HAP-1 (cell line): ENCODE data around the gene TNNI2.

Experiments used
- DNase-seq, 2 experiments: peaks; one replicate each; pipeline ENCODE4 v3.0.0-alpha.2; 2016 to 2020; ENCODE audit warnings: low spot score in 2 of 2
- H3K27me3 ChIP-seq: fragments of 250-450 bp; sonication (Bioruptor Pico); 2 replicates; pipeline ENCODE4 v1.5.1; 2020; ENCODE audit warnings: low read depth, mild to moderate bottlenecking, moderate library complexity
- H3K36me3 ChIP-seq: fragments of 250-450 bp; sonication (Bioruptor Pico); replicated peaks from 2 replicates; pipeline ENCODE4 v1.5.1; 2020; ENCODE audit warnings: mild to moderate bottlenecking
- H3K4me1 ChIP-seq: fragments of 250-450 bp; sonication (Bioruptor Pico); 2 replicates; pipeline ENCODE4 v1.5.1; 2020; ENCODE audit warnings: mild to moderate bottlenecking
- H3K4me3 ChIP-seq: fragments of 250-450 bp; sonication (Bioruptor Pico); 2 replicates; pipeline ENCODE4 v1.5.1; 2020; ENCODE audit warnings: mild to moderate bottlenecking, moderate library complexity
- H3K9me3 ChIP-seq: fragments of 250-450 bp; sonication (Bioruptor Pico); 2 replicates; pipeline ENCODE4 v1.5.1; 2020; ENCODE audit warnings: mild to moderate bottlenecking, moderate library complexity
- in situ Hi-C: fragments of 300-500 bp; cut with MboI; formaldehyde crosslinking; loops from 3 replicates; pipeline ENCODE4 v1.14.3; 2020; ENCODE audit warnings: low sequenced_read_pairs, inconsistent platforms, mixed read lengths

Gene TNNI2

GRCh38 chr11:1861435-1862411 lies 22.9 kb downstream of the TNNI2 start:
- DNase-seq: no peak
- in situ Hi-C loops: loop anchor here (25.0 kb wide), 1 partner anchor 301 kb away; the partner anchor contains the start of genes INS and TH
- Histone ChIP-seq H3K4me1 (no peaks in the 10 kb centered on the region), H3K4me3 (no peak overlapping the region), H3K9me3 (no peaks in the 10 kb centered on the region), H3K36me3 (no peaks in the 10 kb centered on the region), H3K27me3 (no peaks in the 10 kb centered on the region; the same call in 1 of the 2 replicates)

- H3K27me3 ChIP-seq: no peaks in the 10 kb centered on the region; the same call in 1 of the 2 replicates
Observed at GRCh38 chr11:1862588-1863351, 24.0 kb downstream of the TNNI2 start.

GRCh38 chr11:1863352-1864216 lies 24.8 kb downstream of the TNNI2 start:
- peaks cover under 1% of the 10 kb centered on the region; the same call in 1 of the 2 replicates for H3K27me3 ChIP-seq
- no peaks in the 10 kb centered on the region for H3K9me3 ChIP-seq
- no peak overlapping the region for H3K4me3 ChIP-seq
- H3K4me1 ChIP-seq: no peaks in the 10 kb centered on the region
- DNase-seq: peak; percentile 7 to 73
- in situ Hi-C loops: loop anchor here (25.0 kb wide), 1 partner anchor 299 kb away; the partner anchor contains the start of genes INS and TH
- H3K36me3 ChIP-seq: no peaks in the 10 kb centered on the region

More at GRCh38 chr11:1862588-1863351, 24.0 kb downstream of the TNNI2 start:
- DNase-seq: no peak
- in situ Hi-C loops: loop anchor here (25.0 kb wide), 1 partner anchor 300 kb away; the partner anchor contains the start of genes INS and TH
- Histone ChIP-seq H3K4me3 (no peak overlapping the region), H3K36me3 (no peaks in the 10 kb centered on the region), H3K9me3 (no peaks in the 10 kb centered on the region), H3K4me1 (no peaks in the 10 kb centered on the region)

- no peak for DNase-seq
- Histone ChIP-seq H3K4me1 (no peaks in the 10 kb centered on the region), H3K36me3 (no peaks in the 10 kb centered on the region), H3K9me3 (no peaks in the 10 kb centered on the region), H3K27me3 (peaks cover 5% of the 10 kb centered on the region; the same call in 1 of the 2 replicates), H3K4me3 (no peak overlapping the region)
- in situ Hi-C loops: loop anchor here (25.0 kb wide), 1 partner anchor 298 kb away; the partner anchor contains the start of genes INS and TH
Observed at GRCh38 chr11:1864231-1864630, 25.4 kb downstream of the TNNI2 start.

GRCh38 chr11:1864831-1865665 lies 26.3 kb downstream of the TNNI2 start:
- no peak for DNase-seq
- H3K4me1 ChIP-seq: no peaks in the 10 kb centered on the region
- peaks cover 12% of the 10 kb centered on the region; the same call in 1 of the 2 replicates for H3K27me3 ChIP-seq
- H3K36me3 ChIP-seq: no peaks in the 10 kb centered on the region
- no peaks in the 10 kb centered on the region for H3K9me3 ChIP-seq
- H3K4me3 ChIP-seq: no peak overlapping the region
- in situ Hi-C loops: loop anchor here (25.0 kb wide), 1 partner anchor 297 kb away; the partner anchor contains the start of genes INS and TH

GRCh38 chr11:1866226-1866625 lies 27.4 kb downstream of the TNNI2 start:
- DNase-seq: no peak
- in situ Hi-C loops: loop anchor here (25.0 kb wide), 1 partner anchor 296 kb away; the partner anchor contains the start of genes INS and TH

GRCh38 chr11:1866776-1867175 lies 28.0 kb downstream of the TNNI2 start:
- Histone ChIP-seq H3K36me3 (no peaks in the 10 kb centered on the region), H3K4me3 (no peak overlapping the region), H3K4me1 (no peaks in the 10 kb centered on the region), H3K27me3 (peaks cover 26% of the 10 kb centered on the region; the same call in 1 of the 2 replicates), H3K9me3 (no peaks in the 10 kb centered on the region)
- in situ Hi-C loops: loop anchor here (25.0 kb wide), 1 partner anchor 296 kb away; the partner anchor contains the start of genes INS and TH
- no peak for DNase-seq

More at GRCh38 chr11:1866226-1866625, 27.4 kb downstream of the TNNI2 start:
- Histone ChIP-seq H3K9me3 (no peaks in the 10 kb centered on the region), H3K4me3 (no peak overlapping the region), H3K36me3 (no peaks in the 10 kb centered on the region), H3K27me3 (peaks cover 24% of the 10 kb centered on the region; the same call in 1 of the 2 replicates), H3K4me1 (no peaks in the 10 kb centered on the region)

GRCh38 chr11:1867381-1867780 lies 28.6 kb downstream of the TNNI2 start:
- H3K27me3 ChIP-seq: peaks cover 26% of the 10 kb centered on the region; the same call in 1 of the 2 replicates
- no peaks in the 10 kb centered on the region for H3K9me3 ChIP-seq
- no peak for DNase-seq
- H3K4me1 ChIP-seq: no peaks in the 10 kb centered on the region
- H3K36me3 ChIP-seq: no peaks in the 10 kb centered on the region
- in situ Hi-C loops: loop anchor here (25.0 kb wide), 1 partner anchor 295 kb away; the partner anchor contains the start of genes INS and TH
- no peak overlapping the region for H3K4me3 ChIP-seq

DNA sequence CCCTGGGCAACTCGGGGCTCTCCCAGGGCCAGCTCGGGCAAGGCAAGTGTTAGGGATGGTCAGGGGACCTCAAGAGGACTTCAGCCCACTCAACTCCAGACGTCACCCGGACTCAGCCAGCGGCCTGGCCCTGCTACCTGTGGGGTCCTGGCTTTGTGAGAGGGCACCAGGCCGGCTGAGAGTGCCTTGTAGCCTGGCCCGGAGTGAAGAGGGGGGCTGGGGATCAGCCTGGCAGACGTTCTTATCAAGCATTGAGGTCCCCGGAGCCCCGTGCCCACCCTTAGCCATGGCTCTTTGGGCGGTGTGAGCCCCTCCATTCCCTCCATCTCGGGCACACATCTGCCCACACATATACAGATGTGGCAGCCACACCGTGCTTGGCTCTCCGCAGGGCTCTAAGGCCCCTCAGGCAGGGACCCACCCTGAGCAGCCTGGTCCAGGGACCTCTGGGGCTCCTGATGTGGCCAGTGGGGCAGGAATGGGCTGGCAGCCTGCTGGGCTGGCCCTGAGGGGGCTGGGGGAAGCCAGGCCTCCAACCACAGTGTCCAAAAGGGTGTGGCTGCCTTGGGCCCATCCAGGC lies 29.4 kb downstream of the TNNI2 start:
- Histone ChIP-seq H3K4me1 (no peaks in the 10 kb centered on the region), H3K4me3 (no peak overlapping the region), H3K9me3 (no peaks in the 10 kb centered on the region), H3K27me3 (peaks cover 26% of the 10 kb centered on the region; the same call in 1 of the 2 replicates), H3K36me3 (no peaks in the 10 kb centered on the region)
- DNase-seq: no peak
- in situ Hi-C loops: loop anchor here (25.0 kb wide), 1 partner anchor 294 kb away; the partner anchor contains the start of genes INS and TH

- H3K27me3 ChIP-seq: peaks cover 26% of the 10 kb centered on the region; the same call in 1 of the 2 replicates
- DNase-seq: no peak
- H3K4me3 ChIP-seq: no peak overlapping the region
- no peaks in the 10 kb centered on the region for H3K4me1 ChIP-seq
- in situ Hi-C loops: loop anchor here (25.0 kb wide), 1 partner anchor 294 kb away; the partner anchor contains the start of genes INS and TH
- H3K9me3 ChIP-seq: no peaks in the 10 kb centered on the region
- H3K36me3 ChIP-seq: no peaks in the 10 kb centered on the region
Observed at GRCh38 chr11:1868636-1869291, 30.0 kb downstream of the TNNI2 start.
